ENCODE data around the gene TRIM14.

DNA sequence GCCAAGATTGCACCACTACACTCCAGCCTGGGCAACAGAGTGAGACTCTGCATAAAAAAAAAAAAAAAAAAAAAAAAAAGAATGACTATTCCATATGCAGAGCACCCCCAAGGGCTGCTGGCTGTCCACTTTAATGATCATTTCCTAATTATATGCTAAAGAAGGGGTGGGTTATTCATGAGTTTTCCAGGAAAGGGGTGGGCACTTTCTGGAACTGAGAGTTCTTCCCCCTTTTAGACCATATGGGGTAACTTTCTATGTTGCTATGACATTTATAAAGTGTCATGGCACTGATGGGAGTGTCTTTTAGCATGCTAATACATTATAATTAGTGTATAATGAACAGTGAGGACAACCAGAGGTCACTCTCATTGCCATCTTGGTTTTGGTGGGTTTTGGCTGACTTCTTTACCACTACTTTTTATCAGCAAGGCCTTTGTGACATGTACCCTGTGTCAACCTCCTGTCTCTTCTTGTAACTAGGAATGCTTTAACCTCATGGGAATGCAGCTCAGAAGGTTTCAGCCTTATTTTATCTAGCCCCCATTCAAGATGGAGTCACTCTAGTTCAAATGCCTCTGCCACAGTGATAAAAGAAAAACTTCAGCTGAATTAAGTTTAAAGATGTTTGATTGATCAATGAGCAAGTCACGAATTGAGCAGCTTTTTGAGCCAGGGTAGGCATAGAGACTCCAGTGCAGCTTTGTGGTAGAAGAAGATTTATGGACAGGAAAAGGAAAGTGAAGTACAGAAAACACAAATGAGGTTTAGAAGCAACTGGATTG lies 69.5 kb downstream of the TRIM14 start:
- TF ChIP-seq CREB1 (IDR thresholded peaks at IDR 0.05), result no peak
- no peak for TF ChIP-seq CREB1 (CRISPR knock-in tag; IDR thresholded peaks at IDR 0.05)
- no peak for TF ChIP-seq MIER3 (CRISPR knock-in tag; IDR thresholded peaks at IDR 0.05; ENCODE audit: borderline replicate concordance)
- no peak for TF ChIP-seq PTBP1 (IDR thresholded peaks at IDR 0.05; ENCODE audit: low read depth, low read length, poor library complexity, severe bottlenecking)
- TF ChIP-seq SMAD1 (CRISPR knock-in tag; IDR thresholded peaks at IDR 0.05; ENCODE audit: borderline replicate concordance, low read depth), result no peak
- no peak for TF ChIP-seq BCL6 (CRISPR knock-in tag; IDR thresholded peaks at IDR 0.05)
- TF ChIP-seq NFRKB (IDR thresholded peaks at IDR 0.05), result no peak
- no peak for TF ChIP-seq EP300 (IDR thresholded peaks at IDR 0.05; ENCODE audit: low read depth in 2 of 2, low read length in 2 of 2)
- no peak for TF ChIP-seq EP300 (CRISPR knock-in tag; IDR thresholded peaks at IDR 0.05; ENCODE audit: borderline replicate concordance)
- TF ChIP-seq, protein P1, sequence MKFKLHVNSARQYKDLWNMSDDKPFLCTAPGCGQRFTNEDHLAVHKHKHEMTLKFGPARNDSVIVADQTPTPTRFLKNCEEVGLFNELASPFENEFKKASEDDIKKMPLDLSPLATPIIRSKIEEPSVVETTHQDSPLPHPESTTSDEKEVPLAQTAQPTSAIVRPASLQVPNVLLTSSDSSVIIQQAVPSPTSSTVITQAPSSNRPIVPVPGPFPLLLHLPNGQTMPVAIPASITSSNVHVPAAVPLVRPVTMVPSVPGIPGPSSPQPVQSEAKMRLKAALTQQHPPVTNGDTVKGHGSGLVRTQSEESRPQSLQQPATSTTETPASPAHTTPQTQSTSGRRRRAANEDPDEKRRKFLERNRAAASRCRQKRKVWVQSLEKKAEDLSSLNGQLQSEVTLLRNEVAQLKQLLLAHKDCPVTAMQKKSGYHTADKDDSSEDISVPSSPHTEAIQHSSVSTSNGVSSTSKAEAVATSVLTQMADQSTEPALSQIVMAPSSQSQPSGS (CRISPR knock-in tag; IDR thresholded peaks at IDR 0.05), result no peak

Measured in HepG2 (cell line).